ENCODE data around the gene KCNN3.

DNA sequence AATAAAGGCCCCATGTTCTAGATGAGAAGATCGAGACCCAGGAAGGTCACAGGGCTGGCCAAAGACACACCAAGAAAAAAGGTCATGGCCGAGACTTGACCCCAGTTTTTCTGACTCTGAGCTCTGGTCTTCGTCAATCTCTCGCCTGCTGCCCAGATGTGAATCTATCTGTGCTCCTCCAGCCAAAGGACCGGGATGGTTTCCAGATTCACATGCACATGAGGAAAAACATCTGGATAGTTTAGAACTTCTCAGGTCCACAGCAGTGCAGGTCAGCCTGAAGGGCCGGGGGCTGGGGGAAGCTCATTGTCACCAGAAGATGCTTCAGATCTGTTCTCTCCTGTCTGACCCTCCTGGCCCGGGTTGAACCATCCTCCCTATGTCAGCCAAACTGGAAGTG, 49.0 kb downstream of the KCNN3 start:
- TF ChIP-seq POLR2A (IDR thresholded peaks at IDR 0.05): no peak
- TF ChIP-seq, protein P1, sequence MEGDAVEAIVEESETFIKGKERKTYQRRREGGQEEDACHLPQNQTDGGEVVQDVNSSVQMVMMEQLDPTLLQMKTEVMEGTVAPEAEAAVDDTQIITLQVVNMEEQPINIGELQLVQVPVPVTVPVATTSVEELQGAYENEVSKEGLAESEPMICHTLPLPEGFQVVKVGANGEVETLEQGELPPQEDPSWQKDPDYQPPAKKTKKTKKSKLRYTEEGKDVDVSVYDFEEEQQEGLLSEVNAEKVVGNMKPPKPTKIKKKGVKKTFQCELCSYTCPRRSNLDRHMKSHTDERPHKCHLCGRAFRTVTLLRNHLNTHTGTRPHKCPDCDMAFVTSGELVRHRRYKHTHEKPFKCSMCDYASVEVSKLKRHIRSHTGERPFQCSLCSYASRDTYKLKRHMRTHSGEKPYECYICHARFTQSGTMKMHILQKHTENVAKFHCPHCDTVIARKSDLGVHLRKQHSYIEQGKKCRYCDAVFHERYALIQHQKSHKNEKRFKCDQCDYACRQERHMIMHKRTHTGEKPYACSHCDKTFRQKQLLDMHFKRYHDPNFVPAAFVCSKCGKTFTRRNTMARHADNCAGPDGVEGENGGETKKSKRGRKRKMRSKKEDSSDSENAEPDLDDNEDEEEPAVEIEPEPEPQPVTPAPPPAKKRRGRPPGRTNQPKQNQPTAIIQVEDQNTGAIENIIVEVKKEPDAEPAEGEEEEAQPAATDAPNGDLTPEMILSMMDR (IDR thresholded peaks at IDR 0.05): no peak
